ENCODE data around the gene THSD7A.
"Not testable (repeated sequence)": the region's sequence is repeated elsewhere in the genome, so short reads cannot be mapped to it uniquely, and the experiment has no call there.

The THSD7A gene

GRCh38 chr7:11527707-11528106 lies 304.3 kb downstream of the THSD7A start:
- DNase-seq (ENCODE audit: low read depth in 2 of 2, low spot score in 1 of 2): no peak

GRCh38 chr7:11524476-11525397 lies 307.3 kb downstream of the THSD7A start:
- DNase-seq (ENCODE audit: low read depth in 2 of 2, low spot score in 1 of 2): no peak

DNA sequence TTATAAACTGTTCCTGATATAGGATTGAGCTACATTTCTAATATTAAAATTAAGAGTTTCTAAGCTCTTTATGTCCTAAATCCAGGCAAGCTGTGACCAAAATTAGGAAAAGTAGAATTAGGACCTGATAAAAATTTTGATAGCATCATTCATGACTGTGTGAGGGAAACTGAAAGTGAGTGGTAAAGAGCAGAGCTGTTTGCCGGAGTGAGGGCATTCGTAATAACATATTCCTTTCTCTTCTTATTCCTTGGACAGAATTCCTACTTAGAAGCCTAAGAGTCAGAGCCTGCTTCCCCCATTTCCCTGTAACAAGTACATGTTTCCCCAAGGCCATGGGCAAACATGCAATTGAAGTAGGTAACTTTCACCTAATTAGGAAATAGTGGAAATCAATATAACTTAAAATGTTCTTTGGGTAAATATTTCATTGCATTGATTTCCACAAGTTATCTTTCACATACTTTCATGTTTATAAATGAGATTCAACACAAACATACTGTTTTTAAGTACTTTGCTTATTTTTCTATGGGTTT lies 310.0 kb downstream of the THSD7A start:
- not testable (repeated sequence) for DNase-seq (ENCODE audit: low read depth in 2 of 2, low spot score in 1 of 2)

DNA sequence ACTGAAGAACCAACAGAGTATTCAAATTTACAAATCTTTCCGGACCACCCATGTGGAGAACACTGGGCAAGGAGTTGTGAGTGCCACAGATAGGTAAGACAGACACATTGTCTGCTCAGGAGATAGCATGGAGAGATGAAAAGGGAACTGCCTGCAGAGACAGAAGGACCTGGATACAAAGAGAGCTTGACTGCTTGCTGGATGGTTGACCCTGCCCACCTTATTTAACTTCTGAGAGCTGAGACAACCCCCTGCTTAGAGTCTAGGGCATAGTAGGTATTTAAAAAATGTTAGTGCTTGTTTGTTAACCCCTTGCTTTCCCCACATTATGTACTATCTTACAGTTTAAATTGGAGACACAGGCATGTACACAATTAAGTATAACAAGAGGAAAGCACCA lies 314.1 kb downstream of the THSD7A start:
- no peak for DNase-seq (ENCODE audit: low read depth in 2 of 2, low spot score in 1 of 2)

- no peak for DNase-seq (ENCODE audit: low read depth in 2 of 2, low spot score in 1 of 2)
Measured at GRCh38 chr7:11516328-11516727, 315.7 kb downstream of the THSD7A start.

DNA sequence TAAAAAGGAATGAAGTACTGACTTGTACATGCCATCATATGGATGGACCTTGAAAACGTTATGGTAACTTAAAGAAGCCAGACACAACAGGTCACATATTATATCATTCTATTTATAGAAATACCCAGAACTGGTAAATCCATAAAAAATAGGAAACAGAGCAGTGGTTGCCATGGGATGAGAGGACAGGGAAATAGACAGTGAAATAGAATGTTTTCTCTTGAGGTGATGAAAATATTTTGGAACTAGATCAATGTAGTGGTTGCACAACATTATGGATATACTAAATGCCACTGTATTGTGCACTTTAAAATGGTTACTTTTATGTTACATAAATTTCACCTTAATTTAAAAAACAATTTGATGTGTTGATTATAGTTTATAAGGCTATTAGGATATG lies 318.5 kb downstream of the THSD7A start:
- DNase-seq (ENCODE audit: low read depth in 2 of 2, low spot score in 1 of 2): no peak

GRCh38 chr7:11507929-11508328 lies 324.1 kb downstream of the THSD7A start:
- DNase-seq (ENCODE audit: low read depth in 2 of 2, low spot score in 1 of 2): no peak

- DNase-seq (ENCODE audit: low read depth in 2 of 2, low spot score in 1 of 2): no peak
Measured at GRCh38 chr7:11506417-11506816, 325.6 kb downstream of the THSD7A start.

DNA sequence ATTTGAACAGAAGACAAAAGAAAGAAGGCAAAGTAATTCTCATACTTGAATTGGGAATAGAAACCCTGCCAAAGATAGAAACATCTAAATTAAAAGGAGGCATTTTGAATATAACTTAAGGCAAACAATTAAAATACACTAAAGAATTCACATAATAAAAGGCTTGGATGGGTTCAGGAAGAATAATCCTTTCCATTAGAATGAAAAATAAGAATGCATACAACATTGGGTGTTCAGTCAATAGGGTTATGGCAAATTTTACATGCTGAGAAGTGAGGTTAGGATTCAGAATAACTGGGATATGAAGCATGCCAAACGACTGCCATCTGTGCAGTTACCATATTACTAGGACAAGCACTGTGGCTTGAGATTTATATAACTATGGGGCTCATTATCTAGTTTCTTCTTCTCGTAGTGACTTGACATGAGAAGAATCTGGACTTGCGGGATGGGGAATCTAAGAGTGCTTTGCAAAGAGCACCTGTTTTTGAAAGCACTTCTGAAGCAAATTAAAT lies 326.5 kb downstream of the THSD7A start:
- no peak for DNase-seq (ENCODE audit: low read depth in 2 of 2, low spot score in 1 of 2)

DNA sequence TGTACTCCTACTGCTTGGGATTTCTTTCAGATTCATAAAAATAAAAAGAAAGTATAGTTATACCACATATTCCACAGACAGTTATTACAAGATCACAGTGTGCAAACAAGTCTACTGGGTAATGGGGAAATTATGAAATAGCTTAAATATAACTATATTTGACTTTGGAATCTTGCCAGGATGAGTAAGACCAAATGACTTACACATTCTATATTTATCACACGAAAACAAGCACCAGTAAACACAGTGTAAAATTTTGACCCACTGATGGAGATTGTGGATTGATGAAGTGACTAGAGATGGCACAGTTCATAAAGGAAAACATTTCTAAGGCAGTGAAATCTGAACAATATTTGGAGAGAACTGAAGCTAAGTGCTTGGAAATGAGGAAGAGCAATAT lies 339.7 kb downstream of the THSD7A start:
- no peak for DNase-seq (ENCODE audit: low read depth in 2 of 2, low spot score in 1 of 2)

DNA sequence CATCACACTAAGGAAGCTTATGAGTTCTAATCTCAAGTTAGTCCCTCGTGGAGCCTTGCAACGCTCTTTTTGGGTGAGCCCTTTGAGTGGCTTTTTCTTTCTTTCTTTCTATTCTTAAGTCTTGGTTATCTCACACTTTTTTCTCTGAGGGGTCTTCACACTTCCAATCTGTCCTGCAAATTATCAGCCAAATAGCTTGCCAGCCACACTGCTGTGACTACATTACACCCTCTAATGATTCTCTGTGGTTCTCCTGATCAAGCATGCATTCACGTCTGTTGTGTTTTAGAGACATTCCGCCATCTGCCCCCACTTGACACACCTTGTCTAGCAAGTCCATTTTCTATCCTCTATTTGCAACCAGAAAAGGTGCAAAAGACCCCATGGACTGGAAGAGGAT lies 340.2 kb downstream of the THSD7A start:
- DNase-seq (ENCODE audit: low read depth in 2 of 2, low spot score in 1 of 2): no peak

DNA sequence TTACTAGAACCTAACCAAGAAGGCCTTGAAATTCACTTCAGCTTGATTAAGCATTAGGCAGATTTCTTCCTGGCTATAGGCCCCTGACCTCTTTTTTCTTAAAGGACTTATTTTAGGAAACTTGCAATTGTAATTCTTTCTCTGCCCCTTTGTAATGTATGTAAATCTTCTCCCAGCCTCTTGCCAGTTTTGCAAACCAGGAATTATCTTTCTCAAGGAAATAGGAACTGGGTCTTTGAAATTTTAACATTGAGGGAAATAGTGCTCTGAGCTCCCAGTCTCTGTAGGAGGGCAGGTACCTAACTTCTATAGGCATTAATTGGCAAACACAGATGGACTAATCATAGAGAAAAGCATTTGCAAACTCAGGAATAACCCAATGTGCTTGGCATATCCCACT lies 342.7 kb downstream of the THSD7A start:
- DNase-seq (ENCODE audit: low read depth in 2 of 2, low spot score in 1 of 2): no peak

- DNase-seq (ENCODE audit: low read depth in 2 of 2, low spot score in 1 of 2): no peak
Measured at GRCh38 chr7:11486271-11486670, 345.7 kb downstream of the THSD7A start.

GRCh38 chr7:11485636-11486035 lies 346.4 kb downstream of the THSD7A start:
- no peak for DNase-seq (ENCODE audit: low read depth in 2 of 2, low spot score in 1 of 2)

- DNase-seq (ENCODE audit: low read depth in 2 of 2, low spot score in 1 of 2): no peak
Measured at GRCh38 chr7:11480143-11480542, 351.9 kb downstream of the THSD7A start.

- DNase-seq (ENCODE audit: low read depth in 2 of 2, low spot score in 1 of 2): no peak
Measured at GRCh38 chr7:11478882-11479281, 353.1 kb downstream of the THSD7A start.

- no peak for DNase-seq (ENCODE audit: low read depth in 2 of 2, low spot score in 1 of 2)
Measured at GRCh38 chr7:11478426-11478825, 353.6 kb downstream of the THSD7A start.

DNA sequence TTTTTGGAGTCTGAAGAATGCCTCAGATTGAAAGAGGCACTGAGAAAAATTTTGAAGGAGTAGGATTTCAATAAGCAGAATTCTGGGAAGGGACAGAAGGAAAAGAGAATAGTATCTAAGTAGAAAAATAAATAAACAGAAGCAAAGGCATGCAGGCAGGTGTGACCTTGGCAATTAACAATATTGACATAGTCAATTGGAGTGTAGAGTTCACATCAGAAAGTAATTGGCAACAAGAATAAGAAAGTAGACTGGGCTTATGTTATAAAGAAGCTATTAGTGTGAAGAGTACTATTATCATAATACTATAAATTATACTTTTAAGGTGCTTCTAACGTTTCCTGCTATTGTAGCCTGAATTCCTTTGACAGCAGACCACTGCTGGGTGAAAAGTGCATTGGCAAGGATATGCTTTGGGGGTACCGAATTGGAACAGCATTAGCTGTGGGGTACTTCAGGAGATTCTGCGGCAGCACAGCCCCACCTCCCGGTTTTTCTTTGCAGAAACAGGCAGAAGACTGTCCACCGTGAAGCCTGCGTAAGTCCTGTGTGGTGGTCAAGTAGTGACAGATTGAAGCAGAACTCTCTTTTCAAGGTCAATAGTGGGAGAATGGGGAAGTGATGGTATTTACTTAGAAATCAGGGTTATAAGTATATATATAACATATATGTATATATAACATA lies 357.0 kb downstream of the THSD7A start:
- no peak for DNase-seq (ENCODE audit: low read depth in 2 of 2, low spot score in 1 of 2)

DNA sequence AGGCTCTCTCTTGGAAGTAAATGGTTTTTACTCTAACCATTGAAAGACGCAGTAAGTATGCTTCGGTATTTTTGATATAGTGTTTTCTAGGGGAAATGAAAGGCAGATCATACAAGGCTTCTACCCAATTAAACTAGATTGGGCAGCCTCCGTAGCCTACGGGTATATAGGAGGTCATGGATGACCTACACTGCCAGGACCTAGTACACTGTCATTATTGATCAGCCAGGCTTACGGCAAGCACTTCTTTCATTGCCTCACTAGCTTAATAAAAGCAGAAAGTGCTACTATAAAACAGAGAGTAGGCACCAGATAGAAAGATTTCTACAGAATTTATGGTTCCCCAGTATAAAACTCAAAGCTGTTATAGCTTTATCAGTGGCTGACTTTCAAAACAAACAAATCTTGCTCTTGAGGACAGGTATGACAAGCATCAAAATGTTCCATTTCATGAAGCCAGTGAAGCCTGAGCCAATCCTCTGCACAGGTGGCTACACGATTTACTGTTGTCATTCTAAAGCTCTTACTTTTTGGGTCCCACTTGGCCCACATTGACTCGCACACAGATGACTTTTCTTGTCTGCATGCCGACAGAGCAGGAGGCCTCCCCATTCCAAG lies 358.1 kb downstream of the THSD7A start:
- DNase-seq (ENCODE audit: low read depth in 2 of 2, low spot score in 1 of 2): no peak

DNA sequence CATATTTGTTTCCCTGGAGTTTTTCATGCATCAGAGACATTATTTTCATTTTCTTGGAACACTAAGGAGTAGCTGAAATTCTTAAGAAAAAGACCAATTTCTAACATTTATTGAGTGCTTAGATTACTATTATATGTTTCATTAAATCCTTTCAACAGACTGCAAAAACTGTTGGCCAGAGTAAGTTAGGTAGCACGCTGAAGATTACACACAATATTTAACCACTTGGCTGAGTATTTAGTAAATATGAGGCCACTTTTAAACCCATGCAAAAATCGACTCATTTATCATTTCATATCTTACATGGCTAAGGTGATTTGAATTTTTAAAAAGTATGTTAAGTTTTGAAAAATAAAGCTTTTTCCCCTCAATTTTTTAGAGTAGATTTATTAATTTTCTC lies 358.8 kb downstream of the THSD7A start:
- no peak for DNase-seq (ENCODE audit: low read depth in 2 of 2, low spot score in 1 of 2)

GRCh38 chr7:11472646-11473045 lies 359.4 kb downstream of the THSD7A start:
- DNase-seq (ENCODE audit: low read depth in 2 of 2, low spot score in 1 of 2): no peak

DNA sequence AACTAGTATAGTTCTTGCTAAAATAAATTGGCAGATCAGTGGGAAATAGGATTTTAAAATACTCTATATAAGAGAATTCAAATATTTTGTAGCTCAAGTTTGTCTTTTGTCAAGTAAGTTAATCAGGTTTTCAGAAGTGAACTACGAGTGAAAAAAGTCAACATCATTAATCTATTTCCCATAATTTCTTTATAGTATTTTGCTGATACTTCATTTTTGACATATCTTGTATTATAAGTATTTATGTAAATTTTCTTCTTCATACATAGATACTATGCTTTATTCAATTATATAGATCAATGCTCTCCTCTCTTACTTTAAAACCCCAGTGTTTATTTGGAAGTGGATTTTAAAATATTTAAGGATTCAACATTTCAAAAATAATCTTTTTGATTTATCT lies 360.7 kb downstream of the THSD7A start:
- DNase-seq (ENCODE audit: low read depth in 2 of 2, low spot score in 1 of 2): no peak

Data from stimulated activated CD8-positive, alpha-beta memory T cell treated with anti-CD3 and anti-CD28 coated beads, Interleukin-4, amount 100 ng/mL, for 1 hour (primary cell).